ENCODE measurements around the gene RAB10. TPM values are rescaled to one million over a fixed set of nuclear protein-coding genes. Genes with fewer than 3 reads are reported as not detected.

The RAB10 gene
- total and polyA plus RNA-seq, 2 of the 13 experiments (the other 11 are each of a cell fraction or from before 2014, with no cell fraction given): 48.2 to 120 TPM

DNA sequence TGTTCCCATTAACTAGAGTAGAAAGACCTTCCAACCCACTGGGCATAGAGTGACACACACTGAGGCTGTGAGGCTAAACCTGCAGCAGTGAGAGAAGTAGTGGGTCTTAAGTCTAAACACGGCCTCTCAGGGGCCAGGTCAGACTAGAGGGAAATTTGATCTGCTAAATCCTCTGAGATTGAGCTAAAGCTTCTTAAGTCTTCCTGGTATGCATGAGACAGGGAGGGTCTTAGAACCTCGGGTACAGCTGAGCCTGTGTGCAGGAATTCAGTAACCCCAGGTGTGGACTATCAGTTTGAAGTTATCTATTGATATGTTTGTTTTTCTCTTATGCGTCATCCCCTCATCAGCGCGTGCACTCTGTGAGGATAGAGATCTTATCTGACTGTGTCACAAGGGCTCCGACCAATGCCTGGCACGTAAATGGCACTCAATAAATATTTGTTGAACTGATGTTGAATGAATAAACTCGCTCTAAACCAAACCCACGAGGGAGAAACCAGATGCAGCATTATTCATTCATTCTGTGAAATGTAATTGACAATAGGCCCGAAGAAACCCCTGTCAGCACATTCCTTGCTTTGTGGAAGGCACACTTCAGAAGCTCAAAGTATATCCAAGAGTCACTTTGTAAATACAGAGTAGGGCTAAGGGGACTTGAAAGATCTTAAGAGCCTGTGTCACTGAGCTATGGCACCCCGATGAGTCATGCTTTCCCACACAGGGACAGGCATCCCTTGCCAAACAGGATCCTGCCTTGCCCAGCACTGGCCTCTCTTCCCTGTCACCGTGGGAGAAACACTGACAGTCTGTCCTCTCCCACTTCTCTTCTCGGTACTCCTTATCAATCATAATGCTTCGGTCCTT, 21.7 kb upstream of the RAB10 start (continued):
- no peak for TF ChIP-seq ZFP36 (IDR thresholded peaks at IDR 0.05; ENCODE audit: borderline replicate concordance, low read depth, low read length, partially characterized antibody)
- TF ChIP-seq MTA1 (CRISPR knock-in tag; IDR thresholded peaks at IDR 0.05; ENCODE audit: borderline replicate concordance): no peak
- TF ChIP-seq TOE1 (CRISPR knock-in tag; IDR thresholded peaks at IDR 0.05): no peak
- TF ChIP-seq, protein P1, sequence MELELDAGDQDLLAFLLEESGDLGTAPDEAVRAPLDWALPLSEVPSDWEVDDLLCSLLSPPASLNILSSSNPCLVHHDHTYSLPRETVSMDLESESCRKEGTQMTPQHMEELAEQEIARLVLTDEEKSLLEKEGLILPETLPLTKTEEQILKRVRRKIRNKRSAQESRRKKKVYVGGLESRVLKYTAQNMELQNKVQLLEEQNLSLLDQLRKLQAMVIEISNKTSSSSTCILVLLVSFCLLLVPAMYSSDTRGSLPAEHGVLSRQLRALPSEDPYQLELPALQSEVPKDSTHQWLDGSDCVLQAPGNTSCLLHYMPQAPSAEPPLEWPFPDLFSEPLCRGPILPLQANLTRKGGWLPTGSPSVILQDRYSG (CRISPR knock-in tag; IDR thresholded peaks at IDR 0.05): no peak
- no peak for TF ChIP-seq KLF16 (CRISPR knock-in tag; IDR thresholded peaks at IDR 0.05)
- no peak for TF ChIP-seq PLSCR1 (CRISPR knock-in tag; IDR thresholded peaks at IDR 0.05; ENCODE audit: borderline replicate concordance)
- TF ChIP-seq, protein P2, sequence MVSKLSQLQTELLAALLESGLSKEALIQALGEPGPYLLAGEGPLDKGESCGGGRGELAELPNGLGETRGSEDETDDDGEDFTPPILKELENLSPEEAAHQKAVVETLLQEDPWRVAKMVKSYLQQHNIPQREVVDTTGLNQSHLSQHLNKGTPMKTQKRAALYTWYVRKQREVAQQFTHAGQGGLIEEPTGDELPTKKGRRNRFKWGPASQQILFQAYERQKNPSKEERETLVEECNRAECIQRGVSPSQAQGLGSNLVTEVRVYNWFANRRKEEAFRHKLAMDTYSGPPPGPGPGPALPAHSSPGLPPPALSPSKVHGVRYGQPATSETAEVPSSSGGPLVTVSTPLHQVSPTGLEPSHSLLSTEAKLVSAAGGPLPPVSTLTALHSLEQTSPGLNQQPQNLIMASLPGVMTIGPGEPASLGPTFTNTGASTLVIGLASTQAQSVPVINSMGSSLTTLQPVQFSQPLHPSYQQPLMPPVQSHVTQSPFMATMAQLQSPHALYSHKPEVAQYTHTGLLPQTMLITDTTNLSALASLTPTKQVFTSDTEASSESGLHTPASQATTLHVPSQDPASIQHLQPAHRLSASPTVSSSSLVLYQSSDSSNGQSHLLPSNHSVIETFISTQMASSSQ (IDR thresholded peaks at IDR 0.05; ENCODE audit: low read depth): 0 out of 2 replicates have a peak, but pooled peaks have one; percentile 25
- TF ChIP-seq, protein P2 (CRISPR knock-in tag; IDR thresholded peaks at IDR 0.05; ENCODE audit: borderline replicate concordance): no peak
- no peak for TF ChIP-seq RBFOX2 (IDR thresholded peaks at IDR 0.05; ENCODE audit: low read depth, low read length)
- TF ChIP-seq NR2C2 (CRISPR knock-in tag; IDR thresholded peaks at IDR 0.05; ENCODE audit: borderline replicate concordance): no peak
- TF ChIP-seq GPN1 (CRISPR knock-in tag; IDR thresholded peaks at IDR 0.05; ENCODE audit: borderline replicate concordance): no peak
- no peak for TF ChIP-seq ZNF441 (CRISPR knock-in tag; IDR thresholded peaks at IDR 0.05; ENCODE audit: borderline replicate concordance)
- no peak for TF ChIP-seq CC2D1A (CRISPR knock-in tag; IDR thresholded peaks at IDR 0.05)
- TF ChIP-seq ZNF367 (CRISPR knock-in tag; IDR thresholded peaks at IDR 0.05; ENCODE audit: borderline replicate concordance): no peak
- no peak for TF ChIP-seq ZNF496 (CRISPR knock-in tag; IDR thresholded peaks at IDR 0.05; ENCODE audit: insufficient replicate concordance)
- TF ChIP-seq, protein P3, sequence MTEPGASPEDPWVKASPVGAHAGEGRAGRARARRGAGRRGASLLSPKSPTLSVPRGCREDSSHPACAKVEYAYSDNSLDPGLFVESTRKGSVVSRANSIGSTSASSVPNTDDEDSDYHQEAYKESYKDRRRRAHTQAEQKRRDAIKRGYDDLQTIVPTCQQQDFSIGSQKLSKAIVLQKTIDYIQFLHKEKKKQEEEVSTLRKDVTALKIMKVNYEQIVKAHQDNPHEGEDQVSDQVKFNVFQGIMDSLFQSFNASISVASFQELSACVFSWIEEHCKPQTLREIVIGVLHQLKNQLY (CRISPR knock-in tag; IDR thresholded peaks at IDR 0.05): peak; percentile 76; the same call in 1 of the 2 replicates
- TF ChIP-seq TIGD3 (CRISPR knock-in tag; IDR thresholded peaks at IDR 0.05; ENCODE audit: borderline replicate concordance): no peak
- TF ChIP-seq, protein P4, sequence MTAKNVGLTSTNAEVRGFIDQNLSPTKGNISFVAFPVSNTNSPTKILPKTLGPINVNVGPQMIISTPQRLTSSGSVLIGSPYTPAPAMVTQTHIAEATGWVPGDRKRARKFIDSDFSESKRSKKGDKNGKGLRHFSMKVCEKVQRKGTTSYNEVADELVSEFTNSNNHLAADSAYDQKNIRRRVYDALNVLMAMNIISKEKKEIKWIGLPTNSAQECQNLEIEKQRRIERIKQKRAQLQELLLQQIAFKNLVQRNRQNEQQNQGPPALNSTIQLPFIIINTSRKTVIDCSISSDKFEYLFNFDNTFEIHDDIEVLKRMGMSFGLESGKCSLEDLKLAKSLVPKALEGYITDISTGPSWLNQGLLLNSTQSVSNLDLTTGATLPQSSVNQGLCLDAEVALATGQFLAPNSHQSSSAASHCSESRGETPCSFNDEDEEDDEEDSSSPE (CRISPR knock-in tag; IDR thresholded peaks at IDR 0.05): no peak
- TF ChIP-seq ZNF564 (CRISPR knock-in tag; IDR thresholded peaks at IDR 0.05): no peak

Measured in HepG2 (cell line).